HG03097 (cell line): Measurements from ENCODE around the gene SREBF1.

Source experiments
- ATAC-seq: cut with Tn5 transposase; IDR thresholded peaks from one replicate; pipeline ENCODE4 v1.9.1; 2021; ENCODE audit not compliant: unreplicated experiment, low FRiP score

The SREBF1 gene

DNA sequence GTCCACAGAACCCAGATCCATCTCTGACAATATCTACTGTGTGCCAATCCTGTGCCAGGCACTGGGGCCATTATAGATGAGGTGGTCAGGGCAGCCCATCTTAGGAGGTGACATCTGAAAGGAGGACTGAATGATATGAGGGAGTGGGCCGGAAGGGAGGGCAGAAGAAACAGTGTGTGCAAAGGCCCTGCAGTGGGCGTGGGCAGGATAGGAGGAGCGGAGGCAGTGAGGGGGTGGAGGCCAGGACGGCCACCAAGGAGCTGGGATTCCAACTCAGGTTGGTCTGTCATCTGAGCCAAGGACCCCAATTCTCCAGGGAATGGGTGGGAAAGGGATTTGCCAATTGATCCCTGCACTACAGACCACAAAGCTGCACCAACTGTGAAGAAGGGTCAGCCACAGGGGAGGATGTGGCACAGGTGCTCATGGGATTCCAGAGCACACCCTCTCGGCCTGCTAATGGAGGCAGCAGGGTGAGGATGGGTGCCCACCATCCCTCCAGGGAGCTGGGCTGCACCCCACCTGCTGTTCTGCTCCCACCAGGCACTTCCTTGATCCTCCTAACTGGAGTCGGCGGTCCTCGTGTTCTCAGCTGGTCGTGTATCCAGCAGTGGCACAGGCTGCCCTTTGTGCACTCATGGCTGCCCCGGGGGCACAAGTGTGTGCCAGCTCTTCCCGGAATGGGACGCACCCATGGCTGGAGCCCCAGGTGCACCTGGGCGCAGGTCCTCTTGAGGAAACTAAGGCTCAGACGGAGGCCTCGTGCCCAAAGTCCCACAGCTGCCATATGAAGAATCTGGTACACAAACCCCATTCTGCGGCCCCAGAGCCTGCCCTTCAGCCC, 9.6 kb downstream of the SREBF1 start:
- no peak for ATAC-seq

GRCh38 chr17:17826342-17826713, 10.5 kb downstream of the SREBF1 start:
- ATAC-seq, result no peak

DNA sequence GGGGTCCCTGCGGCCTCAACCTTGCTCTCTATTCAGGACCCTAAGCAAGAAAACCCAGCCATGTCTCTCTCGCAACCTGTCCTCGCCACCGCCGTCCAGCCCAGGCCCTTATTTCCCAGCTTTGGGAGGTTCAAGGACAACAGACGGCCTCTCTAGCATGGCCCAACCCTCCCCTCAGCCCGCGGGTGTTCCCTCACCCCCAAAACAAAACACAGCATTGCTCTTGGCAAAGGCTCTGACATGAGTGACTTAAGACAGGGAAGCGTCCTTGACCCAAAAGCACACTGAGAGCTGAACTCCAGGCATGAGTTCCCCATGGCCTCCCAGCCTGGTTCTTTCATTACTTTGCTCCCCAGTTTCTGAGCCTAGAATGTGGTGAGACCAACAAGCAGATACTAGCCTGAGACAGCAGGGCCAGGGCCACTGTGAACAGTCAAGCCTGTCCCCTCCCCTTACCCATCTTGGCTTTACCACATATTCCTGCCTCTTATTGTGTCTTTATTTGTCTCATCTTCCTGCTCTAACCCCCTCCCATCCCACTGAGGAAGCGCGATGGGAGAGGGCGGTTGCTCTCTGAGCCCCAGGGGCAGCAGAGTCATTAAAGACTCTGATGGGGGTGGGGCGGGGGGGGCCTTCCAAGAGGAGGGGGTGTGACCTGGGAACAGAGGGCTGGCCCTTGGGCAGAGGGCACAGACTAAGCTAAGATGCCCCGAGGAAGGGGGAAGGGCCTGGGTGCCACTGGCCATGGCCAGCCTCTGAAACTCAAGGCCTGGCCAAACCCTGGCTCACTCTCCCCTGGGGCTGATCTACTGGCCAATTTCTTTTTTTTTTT, 11.8 kb downstream of the SREBF1 start:
- ATAC-seq, result no peak

- peak; percentile 8 for ATAC-seq
These were observed 12.5 kb downstream of the SREBF1 start for GRCh38 chr17:17824119-17824782.

- peak; percentile 65 for ATAC-seq
These were observed 13.2 kb downstream of the SREBF1 start for GRCh38 chr17:17823433-17824118.

GRCh38 chr17:17822616-17823015, 14.2 kb downstream of the SREBF1 start:
- ATAC-seq, result no peak

- ATAC-seq, result no peak
These were observed 14.6 kb downstream of the SREBF1 start for GRCh38 chr17:17822189-17822588.

- ATAC-seq, result no peak
These were observed 16.2 kb downstream of the SREBF1 start for GRCh38 chr17:17820463-17821158.

DNA sequence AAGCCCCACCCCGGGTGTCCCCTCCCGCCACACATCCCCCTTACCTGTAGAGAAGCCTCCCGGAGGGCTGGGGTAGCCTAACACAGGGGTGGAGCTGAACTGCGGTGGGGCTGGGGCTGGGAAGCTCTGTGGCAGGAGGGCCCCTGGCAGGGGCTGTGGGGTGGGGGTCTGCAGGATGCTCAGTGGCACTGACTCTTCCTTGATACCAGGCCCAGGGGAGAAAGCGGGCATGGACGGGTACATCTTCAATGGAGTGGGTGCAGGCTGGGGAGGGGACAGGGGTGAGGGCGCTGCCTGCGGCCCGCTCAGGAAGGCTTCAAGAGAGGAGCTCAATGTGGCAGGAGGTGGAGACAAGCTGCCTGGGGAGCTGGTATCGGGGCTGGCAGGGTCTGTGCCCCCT, 16.7 kb downstream of the SREBF1 start:
- ATAC-seq, result no peak

DNA sequence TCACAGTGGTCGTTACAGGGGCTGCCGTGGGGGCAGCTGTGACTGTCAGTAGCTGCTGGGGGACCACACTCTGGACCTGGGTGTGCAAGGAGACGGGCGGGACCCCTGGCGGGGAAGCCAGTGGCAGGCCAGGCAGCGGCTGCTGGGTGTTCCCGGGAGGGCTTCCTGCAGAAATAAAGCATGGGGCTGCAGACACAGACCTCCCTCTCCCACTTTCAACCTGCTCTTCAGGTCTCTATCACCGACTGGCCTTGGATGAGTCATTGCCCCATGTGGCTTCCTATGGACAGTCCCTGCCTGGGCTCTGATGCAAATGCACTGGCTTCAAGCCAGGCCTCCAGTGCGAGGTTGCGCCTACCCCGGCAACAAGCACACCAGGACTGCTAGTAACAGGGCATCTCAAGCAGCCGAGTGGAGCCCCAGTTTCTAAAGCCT, 17.2 kb downstream of the SREBF1 start:
- no peak for ATAC-seq

DNA sequence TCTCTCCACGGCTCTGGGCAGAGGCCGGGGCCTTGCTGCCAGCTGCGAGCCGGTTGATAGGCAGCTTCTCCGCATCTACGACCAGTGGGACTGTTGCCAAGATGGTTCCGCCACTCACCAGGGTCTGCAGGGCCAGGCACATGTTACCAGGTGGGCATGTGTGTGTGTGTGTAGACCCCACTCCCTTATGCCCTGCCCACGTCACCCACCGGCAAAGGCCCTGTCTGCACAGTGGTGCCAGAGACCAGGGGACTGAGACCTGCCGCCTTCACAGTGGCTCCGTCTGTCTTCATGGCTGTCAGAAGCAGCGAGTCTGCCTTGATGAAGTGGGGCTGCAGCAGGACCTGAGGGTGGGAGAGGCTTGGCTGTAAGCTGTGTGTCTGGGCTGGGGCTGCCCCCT, 17.7 kb downstream of the SREBF1 start:
- no peak for ATAC-seq

- ATAC-seq, result no peak
These were observed 18.7 kb downstream of the SREBF1 start for GRCh38 chr17:17818088-17818526.

GRCh38 chr17:17817552-17817947, 19.2 kb downstream of the SREBF1 start:
- ATAC-seq, result no peak

DNA sequence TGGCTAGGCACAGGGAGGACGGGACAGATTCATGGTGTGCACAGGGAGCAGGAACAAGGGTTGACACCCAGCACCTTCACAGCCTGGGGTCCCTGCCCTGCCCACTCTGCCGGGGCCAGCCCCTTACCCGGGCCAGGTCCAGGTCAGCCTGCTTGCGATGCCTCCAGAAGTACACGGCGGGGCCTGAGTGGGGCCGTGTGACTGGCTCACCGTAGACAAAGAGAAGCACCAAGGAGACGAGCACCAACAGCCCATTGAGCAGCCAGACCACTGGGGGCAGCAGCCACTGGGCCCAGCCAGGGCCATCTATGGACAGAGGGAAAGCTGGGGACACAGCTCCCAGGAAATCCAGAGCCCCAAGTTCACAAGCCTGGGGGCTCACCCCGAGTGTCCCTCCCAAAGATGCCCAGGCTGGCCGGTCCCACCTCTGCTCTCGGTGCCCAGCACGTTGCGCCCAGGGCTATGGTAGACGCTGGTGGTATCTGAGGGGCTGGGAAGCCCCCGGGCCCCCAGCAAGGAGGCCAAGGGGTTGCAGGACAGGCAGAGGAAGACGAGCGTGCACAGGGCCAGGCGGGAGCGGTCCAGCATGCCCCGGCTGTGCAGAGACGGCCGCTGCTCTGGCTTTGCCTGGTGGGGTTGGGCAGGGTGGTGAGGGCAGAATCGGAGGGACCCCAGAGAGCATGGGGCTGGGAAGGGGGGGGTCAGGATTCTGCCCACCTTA, 19.8 kb downstream of the SREBF1 start:
- no peak for ATAC-seq

DNA sequence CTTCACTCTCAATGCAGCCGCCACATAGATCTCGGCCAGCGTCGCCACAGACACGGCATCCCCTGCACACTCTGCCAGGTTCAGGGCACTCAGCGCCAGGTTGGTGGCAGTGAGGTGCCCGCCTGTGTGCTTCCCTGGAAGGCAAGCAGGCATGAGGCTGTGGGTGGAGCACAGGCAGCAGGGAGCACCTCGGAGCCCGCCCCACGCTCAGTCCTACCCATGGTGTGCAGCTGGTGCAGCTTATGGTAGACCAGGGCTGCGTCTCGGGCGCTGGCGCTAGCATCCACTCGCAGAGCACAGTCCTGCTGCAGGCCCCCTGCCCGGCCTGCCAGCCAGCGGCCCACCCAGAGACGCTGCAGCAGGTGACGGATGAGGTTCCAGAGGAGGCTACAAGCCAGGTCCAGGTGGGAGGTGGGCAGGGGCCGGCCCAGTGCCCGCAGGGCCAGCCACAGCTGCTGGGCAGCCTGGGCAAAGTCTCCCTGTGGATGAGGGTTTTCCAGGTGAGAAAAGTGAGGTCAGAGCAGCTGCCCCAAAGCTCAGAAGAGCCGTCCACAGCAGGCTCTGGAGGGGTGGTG, 20.5 kb downstream of the SREBF1 start:
- no peak for ATAC-seq

GRCh38 chr17:17815436-17816200, 21.2 kb downstream of the SREBF1 start:
- no peak for ATAC-seq

- ATAC-seq, result no peak
These were observed 21.8 kb downstream of the SREBF1 start for GRCh38 chr17:17815062-17815406.
